ENCODE measurements around the gene RNPEPL1.

Gene RNPEPL1

DNA sequence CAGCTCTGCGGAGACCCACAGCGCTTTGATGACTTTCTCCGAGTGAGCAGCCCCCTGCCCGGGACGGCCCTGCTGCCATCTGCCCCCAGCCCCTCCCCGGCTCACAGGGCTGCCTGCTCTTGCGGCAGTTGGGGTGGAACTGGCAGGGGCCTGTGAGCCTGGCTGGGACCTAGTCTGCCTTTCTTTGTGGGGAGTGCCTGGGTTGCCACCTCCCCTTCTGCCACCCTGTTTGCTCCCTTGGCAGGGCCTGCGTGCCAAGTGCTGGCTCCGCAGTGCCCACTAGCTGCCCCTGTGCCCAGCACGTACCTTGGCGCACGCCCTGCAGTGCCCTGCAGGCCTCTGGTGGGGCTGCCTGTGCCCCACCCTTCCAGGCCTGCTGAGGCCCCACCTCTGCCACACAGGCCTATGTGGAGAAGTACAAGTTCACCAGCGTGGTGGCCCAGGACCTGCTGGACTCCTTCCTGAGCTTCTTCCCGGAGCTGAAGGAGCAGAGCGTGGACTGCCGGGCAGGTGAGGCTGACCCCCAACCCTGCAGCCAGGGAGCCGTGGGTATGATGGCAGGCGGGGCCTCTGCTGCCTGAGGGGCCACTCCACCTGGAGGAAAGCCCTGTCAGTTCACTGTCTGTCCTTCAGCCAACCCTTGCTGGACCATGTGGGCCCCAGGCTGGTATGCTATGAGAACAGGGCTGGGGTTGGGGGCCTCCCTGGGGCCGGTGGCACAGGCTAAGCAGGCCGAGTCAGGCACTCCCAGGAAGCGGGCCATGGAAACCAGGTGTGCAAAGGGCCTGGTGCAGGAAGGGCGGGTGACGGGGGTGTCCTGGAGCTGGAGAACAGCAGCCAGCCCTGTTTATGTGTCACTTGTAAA, 7.0 kb downstream of the RNPEPL1 start:
- H3K27ac ChIP-seq, result no peak overlapping the region
- intact Hi-C loops (cut with DNase I; ENCODE audit: low total_unique reads), result no loop called here
- TF ChIP-seq, protein P1, sequence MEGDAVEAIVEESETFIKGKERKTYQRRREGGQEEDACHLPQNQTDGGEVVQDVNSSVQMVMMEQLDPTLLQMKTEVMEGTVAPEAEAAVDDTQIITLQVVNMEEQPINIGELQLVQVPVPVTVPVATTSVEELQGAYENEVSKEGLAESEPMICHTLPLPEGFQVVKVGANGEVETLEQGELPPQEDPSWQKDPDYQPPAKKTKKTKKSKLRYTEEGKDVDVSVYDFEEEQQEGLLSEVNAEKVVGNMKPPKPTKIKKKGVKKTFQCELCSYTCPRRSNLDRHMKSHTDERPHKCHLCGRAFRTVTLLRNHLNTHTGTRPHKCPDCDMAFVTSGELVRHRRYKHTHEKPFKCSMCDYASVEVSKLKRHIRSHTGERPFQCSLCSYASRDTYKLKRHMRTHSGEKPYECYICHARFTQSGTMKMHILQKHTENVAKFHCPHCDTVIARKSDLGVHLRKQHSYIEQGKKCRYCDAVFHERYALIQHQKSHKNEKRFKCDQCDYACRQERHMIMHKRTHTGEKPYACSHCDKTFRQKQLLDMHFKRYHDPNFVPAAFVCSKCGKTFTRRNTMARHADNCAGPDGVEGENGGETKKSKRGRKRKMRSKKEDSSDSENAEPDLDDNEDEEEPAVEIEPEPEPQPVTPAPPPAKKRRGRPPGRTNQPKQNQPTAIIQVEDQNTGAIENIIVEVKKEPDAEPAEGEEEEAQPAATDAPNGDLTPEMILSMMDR (IDR thresholded peaks at IDR 0.05), result no peak
- peaks cover 21 to 85% (median 54%) of the 10 kb centered on the region in 3 donors for H3K36me3 ChIP-seq
- H3K4me1 ChIP-seq, result peaks cover 0 to 30% (median 18%) of the 10 kb centered on the region in 4 donors
- no peaks in the 10 kb centered on the region for H3K9me3 ChIP-seq
- H3K27me3 ChIP-seq, result no peaks in the 10 kb centered on the region
- DNase-seq, result no peak
- H3K4me3 ChIP-seq, result no peak overlapping the region

DNA sequence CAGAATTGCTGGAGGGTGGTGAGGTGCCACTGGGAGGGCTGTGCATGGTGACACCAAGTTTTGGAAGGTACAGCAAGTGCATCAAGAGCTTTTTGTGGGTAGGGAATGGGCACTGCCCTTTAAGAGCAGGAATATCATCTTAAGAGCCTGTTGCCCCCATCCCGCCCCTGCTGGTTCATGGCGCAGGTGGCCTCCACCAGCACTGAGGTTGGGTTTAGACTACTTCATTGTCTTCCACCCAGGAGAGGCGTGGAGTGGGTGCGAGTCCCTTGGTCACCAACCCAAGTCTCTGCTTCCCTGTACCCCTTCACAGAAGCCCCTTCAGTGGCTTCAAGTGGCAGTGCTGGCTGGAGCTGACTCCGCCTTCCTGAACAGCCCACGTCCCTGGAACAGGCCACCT, 7.8 kb downstream of the RNPEPL1 start:
- TF ChIP-seq, protein P1 (IDR thresholded peaks at IDR 0.05), result no peak
- Histone ChIP-seq H3K4me3 (no peak overlapping the region), H3K4me1 (peaks cover 0 to 23% (median 12%) of the 10 kb centered on the region in 4 donors), H3K27me3 (no peaks in the 10 kb centered on the region), H3K36me3 (peaks cover 21 to 82% (median 60%) of the 10 kb centered on the region in 3 donors), H3K9me3 (no peaks in the 10 kb centered on the region), H3K27ac (no peak overlapping the region)
- no peak for DNase-seq
- intact Hi-C loops (cut with DNase I; ENCODE audit: low total_unique reads), result no loop called here

DNA sequence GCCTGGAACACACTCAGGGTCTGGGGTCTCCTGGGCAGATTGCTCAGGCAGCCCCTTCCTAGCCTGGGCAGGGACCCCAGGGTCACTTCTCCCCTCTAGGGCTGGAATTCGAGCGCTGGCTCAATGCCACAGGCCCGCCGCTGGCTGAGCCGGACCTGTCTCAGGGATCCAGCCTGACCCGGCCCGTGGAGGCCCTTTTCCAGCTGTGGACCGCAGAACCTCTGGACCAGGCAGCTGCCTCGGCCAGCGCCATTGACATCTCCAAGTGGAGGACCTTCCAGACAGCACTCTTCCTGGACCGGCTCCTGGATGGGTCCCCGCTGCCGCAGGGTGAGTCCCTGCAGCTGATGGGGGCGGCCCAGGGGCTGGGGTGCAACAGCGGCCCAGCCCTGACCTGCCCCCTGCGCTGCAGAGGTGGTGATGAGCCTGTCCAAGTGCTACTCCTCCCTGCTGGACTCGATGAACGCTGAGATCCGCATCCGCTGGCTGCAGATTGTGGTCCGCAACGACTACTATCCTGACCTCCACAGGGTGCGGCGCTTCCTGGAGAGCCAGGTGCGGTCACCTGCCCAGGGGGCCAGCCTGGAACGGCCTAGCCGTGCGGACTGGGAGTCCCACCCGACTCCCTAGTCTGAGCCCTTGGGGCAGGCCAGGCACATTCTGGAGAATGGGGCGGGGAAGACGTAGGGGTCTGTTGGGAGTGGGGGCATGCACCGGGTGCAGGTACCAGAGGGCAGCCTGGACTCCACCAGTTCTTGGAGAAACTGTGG, 8.3 kb downstream of the RNPEPL1 start:
- intact Hi-C loops (cut with DNase I; ENCODE audit: low total_unique reads), result no loop called here
- no peak overlapping the region for H3K4me3 ChIP-seq
- peaks cover 0 to 17% (median 10%) of the 10 kb centered on the region in 4 donors for H3K4me1 ChIP-seq
- TF ChIP-seq, protein P1 (IDR thresholded peaks at IDR 0.05), result no peak
- no peaks in the 10 kb centered on the region for H3K9me3 ChIP-seq
- H3K27me3 ChIP-seq, result no peaks in the 10 kb centered on the region
- H3K27ac ChIP-seq, result no peak overlapping the region
- peaks cover 21 to 76% (median 66%) of the 10 kb centered on the region in 3 donors for H3K36me3 ChIP-seq
- no peak for DNase-seq

DNA sequence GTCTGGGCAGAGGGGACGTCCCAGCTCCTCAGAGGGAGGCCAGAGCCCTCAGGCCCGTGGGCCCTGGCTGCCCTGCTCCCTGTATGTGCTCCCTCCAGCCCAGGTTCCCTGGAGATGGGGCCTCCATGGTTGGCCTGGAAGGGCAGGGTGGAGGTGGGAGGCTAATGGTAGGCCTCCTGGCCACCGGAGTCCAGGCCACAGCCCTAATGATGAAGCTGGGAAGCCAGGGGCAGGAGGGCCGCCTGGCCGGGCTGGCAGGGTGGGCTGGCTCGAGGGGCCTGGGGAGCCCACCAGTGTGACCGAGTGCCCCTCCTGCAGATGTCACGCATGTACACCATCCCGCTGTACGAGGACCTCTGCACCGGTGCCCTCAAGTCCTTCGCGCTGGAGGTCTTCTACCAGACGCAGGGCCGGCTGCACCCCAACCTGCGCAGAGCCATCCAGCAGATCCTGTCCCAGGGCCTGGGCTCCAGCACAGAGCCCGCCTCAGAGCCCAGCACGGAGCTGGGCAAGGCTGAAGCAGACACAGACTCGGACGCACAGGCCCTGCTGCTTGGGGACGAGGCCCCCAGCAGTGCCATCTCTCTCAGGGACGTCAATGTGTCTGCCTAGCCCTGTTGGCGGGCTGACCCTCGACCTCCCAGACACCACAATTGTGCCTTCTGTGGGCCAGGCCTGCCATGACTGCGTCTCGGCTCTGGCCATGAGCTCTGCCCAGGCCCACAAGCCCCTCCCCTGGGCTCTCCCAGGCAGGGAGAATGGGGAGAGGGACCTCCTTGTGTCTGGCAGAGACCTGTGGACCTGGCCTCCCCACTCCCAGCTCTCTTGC, 9.2 kb downstream of the RNPEPL1 start:
- no peak overlapping the region for H3K27ac ChIP-seq
- peaks cover 0 to 16% (median 9%) of the 10 kb centered on the region in 4 donors for H3K4me1 ChIP-seq
- H3K4me3 ChIP-seq, result no peak overlapping the region
- H3K9me3 ChIP-seq, result no peaks in the 10 kb centered on the region
- DNase-seq, result no peak
- intact Hi-C loops (cut with DNase I; ENCODE audit: low total_unique reads), result no loop called here
- no peaks in the 10 kb centered on the region for H3K27me3 ChIP-seq
- TF ChIP-seq, protein P1 (IDR thresholded peaks at IDR 0.05), result no peak
- peaks cover 21 to 70% (median 63%) of the 10 kb centered on the region in 3 donors for H3K36me3 ChIP-seq

DNA sequence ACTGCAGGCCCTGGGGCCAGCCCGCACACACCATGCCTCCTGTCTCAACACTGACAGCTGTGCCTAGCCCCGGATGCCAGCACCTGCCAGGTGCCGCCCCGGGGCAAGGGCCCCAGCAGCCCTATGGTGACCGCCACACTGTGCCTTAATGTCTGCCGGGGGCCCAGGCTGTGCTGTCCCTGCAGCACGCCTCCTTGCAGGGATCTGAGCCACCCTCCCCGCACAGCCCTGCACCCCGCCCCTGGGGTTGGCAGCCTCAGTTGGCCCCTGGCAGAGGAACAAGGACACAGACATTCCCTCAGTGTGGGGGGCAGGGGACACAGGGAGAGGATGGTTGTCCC, 9.8 kb downstream of the RNPEPL1 start:
- H3K36me3 ChIP-seq, result peaks cover 21 to 64% (median 60%) of the 10 kb centered on the region in 3 donors
- peaks cover 0 to 16% (median 9%) of the 10 kb centered on the region in 4 donors for H3K4me1 ChIP-seq
- intact Hi-C loops (cut with DNase I; ENCODE audit: low total_unique reads), result no loop called here
- H3K4me3 ChIP-seq, result no peak overlapping the region
- TF ChIP-seq, protein P1 (IDR thresholded peaks at IDR 0.05), result no peak
- H3K9me3 ChIP-seq, result no peaks in the 10 kb centered on the region
- H3K27me3 ChIP-seq, result no peaks in the 10 kb centered on the region
- H3K27ac ChIP-seq, result no peak overlapping the region
- DNase-seq, result no peak
